NCI-H510A treated with DMSO at 0.1 percent for 48 hours (cell line): ENCODE measurements around the gene DDHD1.
A peak's percentile ranks its signal among the peaks of the same experiment; 100 is the strongest.
"Not testable (repeated sequence)": the region's sequence is repeated elsewhere in the genome, so short reads cannot be mapped to it uniquely, and the experiment has no call there.

Experiments
- DNase-seq: peaks from one replicate; lab custom pipeline; 2025; lab: John Stamatoyannopoulos, UW

The DDHD1 gene

GRCh38 chr14:53152887-53153701 lies at the start of gene DDHD1:
DDHD1 (minus strand) TSS chr14:53153323; CDS start chr14:53153098, 225 bp downstream.
- DNase-seq = peak; percentile 43

GRCh38 chr14:53195949-53196348 lies 42.8 kb upstream of the DDHD1 start:
- DNase-seq = no peak

DNA sequence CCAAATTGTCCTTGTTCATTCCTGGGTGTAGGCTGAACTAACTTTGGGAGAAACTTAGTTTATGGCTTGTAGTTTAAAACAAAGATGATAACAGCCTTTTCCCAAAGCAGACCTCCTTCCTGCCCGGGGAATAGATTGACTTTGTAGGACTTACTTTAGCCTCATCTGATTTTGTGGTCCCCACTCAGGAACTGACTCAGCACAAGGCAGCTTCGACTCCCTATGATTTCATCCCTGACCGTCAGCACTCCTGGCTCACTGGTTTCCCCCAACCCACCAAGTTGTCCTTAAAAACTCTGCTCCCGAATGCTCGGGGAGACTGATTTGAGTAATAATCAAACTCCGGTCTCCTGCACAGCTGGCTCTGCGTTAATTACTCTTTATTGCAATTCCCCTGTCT lies 40.1 kb upstream of the DDHD1 start:
- no peak for DNase-seq

DNA sequence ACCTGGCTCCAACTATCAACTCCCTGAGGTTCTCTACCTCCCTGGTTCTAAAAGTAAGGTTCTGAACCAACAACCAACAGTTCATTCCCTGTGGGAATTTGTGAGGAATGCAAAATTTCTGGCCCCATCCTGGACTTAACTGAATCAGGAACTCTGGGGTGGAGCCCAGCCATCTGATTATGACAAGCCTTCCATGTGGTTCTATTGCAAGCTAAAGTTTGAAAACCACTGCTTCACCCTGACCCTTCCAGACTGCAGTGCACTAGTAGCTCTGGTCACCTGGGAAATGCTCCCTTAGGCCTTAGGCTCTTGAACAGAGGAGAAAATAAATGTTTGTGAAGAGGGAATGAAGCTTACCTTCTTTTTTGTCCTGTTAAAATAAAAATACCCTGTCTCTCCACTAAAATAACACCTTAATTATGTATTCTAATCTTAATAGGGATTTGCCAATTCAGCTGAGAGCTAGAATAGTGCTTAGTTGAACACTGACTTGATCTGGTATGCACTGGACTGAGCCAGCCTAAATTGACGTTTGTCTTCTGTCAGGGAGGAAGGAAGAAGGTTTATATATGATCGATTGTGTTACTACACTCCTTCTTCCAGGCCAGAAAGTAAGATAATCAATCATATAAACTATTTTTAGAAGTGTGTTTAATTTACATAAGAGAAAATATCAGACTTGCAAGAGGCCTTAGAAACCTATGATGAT lies 39.1 kb upstream of the DDHD1 start:
- no peak for DNase-seq

DNA sequence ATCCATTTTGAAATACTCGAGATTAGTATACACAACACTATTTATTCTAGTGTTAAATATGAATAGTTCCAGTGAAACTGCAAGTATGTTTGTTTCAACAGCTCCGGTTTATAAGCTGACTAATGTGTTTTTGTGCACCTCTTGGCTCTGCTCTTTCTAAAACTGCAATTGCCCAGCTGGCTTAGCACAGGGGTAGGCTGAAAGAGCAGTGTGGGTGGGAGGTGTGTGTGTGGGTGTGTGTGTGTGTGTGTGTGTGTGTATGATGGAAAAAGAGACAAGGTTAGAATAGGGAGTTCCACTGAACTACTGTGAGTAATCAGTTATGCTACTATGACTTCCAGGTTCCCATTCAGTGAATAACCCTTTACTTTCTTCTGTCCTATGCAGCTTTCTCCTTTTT lies 37.8 kb upstream of the DDHD1 start:
- no peak for DNase-seq

DNA sequence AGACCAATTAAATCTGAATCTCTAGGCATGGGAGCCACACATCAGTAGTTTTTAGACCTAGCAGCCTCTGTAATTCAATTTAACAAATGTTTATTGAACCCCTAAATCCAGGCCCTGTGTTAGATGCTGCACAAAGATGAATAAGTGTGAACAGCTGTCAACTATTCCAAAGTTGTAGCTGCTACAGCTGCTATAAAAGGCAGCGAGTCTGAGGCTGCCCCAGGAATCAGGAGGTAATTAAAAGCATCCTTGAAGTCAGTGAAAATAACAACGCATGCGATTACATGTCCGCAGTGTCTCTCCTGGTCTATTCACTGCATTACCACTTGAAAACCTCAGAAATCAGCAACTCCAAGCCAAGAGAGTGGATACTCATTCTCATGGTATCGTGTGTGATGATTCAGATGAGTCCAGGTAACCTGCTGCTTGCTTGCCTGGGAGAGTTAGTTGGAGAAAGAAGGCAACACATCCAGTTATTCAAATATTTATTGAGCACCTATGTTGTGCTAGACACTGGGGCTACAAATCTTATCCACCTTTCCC lies 34.9 kb upstream of the DDHD1 start:
- DNase-seq = no peak

GRCh38 chr14:53186532-53186931 lies 33.4 kb upstream of the DDHD1 start:
- no peak for DNase-seq

DNA sequence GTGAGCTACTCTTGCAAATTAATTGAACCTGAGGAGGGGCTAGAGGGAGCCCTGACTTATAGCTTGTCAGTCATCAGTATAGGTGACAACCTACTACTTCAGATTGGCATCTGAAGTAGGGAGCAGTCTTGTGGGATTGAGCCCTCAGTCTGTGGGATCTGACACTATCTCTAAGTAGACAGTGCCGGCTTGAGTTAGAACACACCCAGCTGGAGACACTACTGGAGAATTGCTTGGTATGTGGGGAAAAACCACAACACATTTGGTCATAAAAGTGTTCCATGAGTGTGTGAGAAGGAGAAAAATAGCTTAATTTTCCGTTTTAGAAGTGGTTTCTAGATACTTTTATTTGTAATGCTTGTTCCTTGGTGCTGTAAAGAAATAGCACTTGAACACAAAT lies 30.5 kb upstream of the DDHD1 start:
- DNase-seq = no peak

- DNase-seq = no peak
Measured at GRCh38 chr14:53183056-53183455, 29.9 kb upstream of the DDHD1 start.

- DNase-seq = not testable (repeated sequence)
Measured at GRCh38 chr14:53181463-53182081, 28.4 kb upstream of the DDHD1 start.

DNA sequence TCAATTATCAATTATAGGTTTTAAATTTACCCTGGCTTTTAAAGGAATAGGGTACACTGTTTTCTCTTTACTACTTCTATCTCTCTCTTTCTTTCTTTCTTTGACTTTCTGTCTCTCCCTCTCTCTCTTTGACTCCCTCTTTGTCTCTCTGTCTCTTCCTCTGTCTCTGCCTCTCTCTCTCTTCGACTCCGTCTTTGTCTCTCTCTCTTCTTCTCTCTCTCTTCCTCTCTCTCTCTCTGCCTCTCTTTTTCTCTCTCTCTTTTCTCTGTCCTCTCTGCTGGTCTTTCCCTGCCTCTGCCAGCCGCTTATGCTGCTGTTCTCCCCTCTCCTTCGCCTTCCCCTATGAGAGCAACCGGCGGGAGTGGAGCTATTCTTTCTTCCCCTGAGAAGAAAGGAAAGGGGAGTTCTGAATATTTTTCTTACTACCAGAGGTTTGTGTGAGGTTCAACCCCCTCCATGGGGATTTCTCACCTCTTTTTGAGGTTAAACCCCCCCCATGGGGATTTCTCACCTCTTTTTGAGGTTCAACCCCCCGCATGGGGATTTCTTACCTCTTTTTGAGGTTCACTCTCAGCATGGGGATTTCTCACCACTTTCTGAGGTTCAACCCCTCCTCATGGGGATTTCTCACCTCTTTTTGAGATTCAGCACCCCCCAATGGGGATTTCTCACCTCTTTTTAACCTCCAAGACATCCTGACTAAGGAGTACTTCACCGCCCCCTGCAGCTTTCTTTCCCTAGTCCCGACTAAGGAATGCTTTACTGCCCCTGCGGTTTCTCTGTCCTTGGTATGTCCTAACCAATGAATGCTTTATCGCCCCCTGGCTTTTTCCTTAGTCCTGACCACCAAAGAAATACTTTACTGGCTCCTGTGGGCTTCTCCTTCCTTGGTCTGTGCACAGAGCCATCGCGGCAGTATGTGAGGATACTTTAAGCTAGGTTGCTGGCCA lies 27.4 kb upstream of the DDHD1 start:
- DNase-seq = no peak

GRCh38 chr14:53179486-53180005 lies 26.4 kb upstream of the DDHD1 start:
- not testable (repeated sequence) for DNase-seq

DNA sequence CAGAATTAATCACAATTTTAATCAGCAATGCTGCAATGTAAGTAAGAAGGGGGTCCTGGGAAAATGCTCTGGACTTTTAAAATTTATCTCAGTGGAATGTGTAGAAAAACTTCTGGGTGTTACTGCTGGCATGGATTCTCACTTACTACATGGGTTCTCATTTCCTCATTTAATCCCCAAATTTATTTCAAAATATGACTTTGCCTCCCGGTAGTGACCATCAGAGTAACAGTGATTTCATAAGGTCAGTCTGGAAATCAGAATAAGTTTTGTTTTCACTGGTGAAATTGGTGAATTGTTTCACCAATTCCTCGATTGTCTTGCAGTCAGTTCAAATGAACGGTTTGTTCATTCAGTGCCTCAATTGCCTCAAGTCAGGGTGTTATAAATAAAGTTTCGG lies 22.3 kb upstream of the DDHD1 start:
- no peak for DNase-seq

GRCh38 chr14:53174918-53175317 lies 21.8 kb upstream of the DDHD1 start:
- no peak for DNase-seq

DNA sequence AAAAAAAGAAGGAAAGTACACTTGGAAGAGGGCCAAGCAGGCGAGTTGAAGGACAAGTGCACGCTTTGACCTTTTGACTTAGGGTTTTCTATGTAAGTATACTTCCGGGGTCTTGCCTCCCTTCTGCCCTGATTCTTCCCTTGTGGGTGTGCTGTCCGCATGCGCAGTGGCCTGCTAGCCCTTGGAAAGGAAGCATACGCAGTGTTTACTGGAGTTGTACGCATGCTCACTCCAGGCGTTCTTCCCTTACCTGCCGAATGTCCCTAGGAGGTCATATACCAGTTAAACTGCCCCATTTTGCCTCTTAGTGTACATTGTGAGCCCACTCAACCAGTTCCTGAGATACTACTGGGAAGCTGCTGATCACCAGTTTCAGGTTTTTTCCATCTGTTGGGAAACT lies 15.7 kb upstream of the DDHD1 start:
- no peak for DNase-seq

DNA sequence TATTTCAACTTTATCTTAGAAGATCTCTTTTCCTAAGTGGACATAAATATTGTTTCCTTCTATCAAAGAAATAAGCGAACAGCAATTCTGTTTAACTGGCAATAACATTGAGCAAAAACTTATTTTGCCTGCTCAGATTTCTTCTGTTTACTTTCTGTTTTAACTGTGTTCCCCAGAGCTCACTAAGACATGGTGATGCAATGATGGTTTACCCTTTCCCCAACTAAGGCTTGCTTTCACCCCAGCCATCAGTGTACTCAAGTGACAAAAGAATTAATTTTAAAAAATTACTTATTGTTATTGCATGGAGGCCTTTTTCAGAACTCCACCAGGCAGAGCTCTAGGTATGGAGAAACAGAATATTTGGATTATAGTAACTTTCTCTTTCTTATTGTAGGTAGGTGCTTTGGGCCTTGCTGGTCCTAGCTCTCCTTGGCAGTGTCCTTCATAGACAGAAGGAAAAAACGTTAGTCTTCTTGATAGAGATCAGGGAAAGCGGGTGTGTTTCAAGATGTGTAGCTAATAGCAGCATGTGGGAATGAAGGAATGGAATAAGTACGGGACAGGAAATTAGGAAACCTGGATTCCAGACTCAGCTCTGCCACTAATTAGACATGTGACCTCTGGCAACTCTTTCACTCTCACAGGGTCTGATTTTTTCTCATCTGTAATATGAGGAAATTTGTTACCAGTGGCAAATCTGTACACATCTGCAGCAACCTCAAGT lies 14.6 kb upstream of the DDHD1 start:
- DNase-seq = no peak

DNA sequence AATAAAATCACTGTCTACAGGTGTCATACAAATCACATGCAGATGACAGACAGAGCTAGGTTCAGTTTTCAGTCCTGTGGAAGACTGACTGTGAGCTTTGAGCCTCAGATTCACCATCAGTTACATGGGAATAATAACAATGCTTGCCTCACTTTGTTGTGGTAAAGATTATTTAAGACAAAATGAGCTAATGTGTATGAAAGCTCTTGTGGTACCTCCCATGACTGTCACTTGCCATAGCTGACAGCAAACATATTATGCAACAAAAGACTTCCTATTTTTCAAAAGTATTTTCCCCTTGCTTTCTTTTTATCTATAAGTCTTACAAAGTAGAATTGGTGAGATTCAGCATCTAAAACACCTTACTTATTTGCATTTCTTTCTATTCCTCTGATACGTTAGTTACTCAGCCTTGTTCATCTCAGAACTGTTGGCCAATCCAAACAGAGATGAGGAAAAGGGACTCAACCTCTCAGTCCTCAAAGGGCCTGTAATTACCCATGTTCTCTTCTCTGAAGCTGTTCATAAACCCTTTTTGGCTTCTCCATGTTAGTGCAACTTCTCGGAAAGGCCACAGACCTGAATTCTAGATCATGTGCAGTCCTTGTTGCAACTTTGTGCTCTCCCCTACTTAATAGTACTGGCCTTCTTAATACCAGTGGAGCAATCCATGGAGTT lies 8.8 kb upstream of the DDHD1 start:
- DNase-seq = no peak

GRCh38 chr14:53156238-53156637 lies 3.1 kb upstream of the DDHD1 start:
- DNase-seq = peak; percentile 33

DNA sequence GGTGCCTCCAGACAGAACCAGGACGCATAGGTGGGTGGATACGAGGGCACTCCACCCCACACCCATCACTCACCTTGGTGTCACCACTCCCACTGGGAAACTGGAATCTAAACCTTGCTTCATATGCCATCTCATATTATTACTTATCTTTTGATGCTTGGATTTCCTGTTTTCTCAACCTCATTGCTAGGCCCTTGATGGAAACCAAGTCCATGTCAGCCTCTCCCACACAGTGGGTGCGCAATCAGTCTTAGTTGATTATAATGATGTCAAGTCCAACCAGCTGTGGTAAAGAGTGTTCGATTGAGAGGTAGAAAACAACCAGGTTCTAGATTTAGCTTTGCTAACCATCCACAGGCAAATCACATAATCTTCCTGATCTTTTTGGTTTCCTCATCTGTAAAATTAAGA lies 584 bp upstream of the DDHD1 start:
- peak; percentile 43 for DNase-seq
